Muscle layer of duodenum (tissue), 2 donors: ENCODE measurements around the gene SPATA31A5.
"Not testable (repeated sequence)": the region's sequence is repeated elsewhere in the genome, so short reads cannot be mapped to it uniquely, and the experiment has no call there.

ENCODE experiments used
- H3K27ac ChIP-seq: one replicate; pipeline ENCODE4 v1.7.0; 2013; ENCODE audit warnings: mild to moderate bottlenecking, low read length
- H3K27me3 ChIP-seq: one replicate; pipeline ENCODE4 v1.7.0; 2013; ENCODE audit warnings: low read depth, mild to moderate bottlenecking, control low read depth, low read length
- H3K36me3 ChIP-seq, 2 donors: one replicate each; pipeline ENCODE4 v1.7.0; 2013; ENCODE audit warnings: low read length in 2 of 2, control low read depth in 1 of 2, mild to moderate bottlenecking in 1 of 2; ENCODE audit not compliant: insufficient read depth in 2 of 2, control insufficient read depth in 1 of 2
- H3K4me1 ChIP-seq, 2 donors: one replicate each; pipeline ENCODE4 v1.7.0; 2013; ENCODE audit warnings: low read length in 2 of 2, mild to moderate bottlenecking in 2 of 2, control low read depth in 1 of 2, moderate library complexity in 1 of 2; ENCODE audit not compliant: insufficient read depth in 2 of 2, control insufficient read depth in 1 of 2
- H3K4me3 ChIP-seq, 2 donors: one replicate each; pipeline ENCODE4 v1.7.0; 2013; ENCODE audit warnings: low read length in 2 of 2, low read depth in 1 of 2, mild to moderate bottlenecking in 1 of 2
- H3K9me3 ChIP-seq, 2 donors: one replicate each; pipeline ENCODE4 v1.7.0; 2013; ENCODE audit warnings: low read length in 2 of 2, control low read depth in 1 of 2, mild to moderate bottlenecking in 1 of 2; ENCODE audit not compliant: control insufficient read depth in 1 of 2
- donor health status: healthy.

SPATA31A5 gene

DNA sequence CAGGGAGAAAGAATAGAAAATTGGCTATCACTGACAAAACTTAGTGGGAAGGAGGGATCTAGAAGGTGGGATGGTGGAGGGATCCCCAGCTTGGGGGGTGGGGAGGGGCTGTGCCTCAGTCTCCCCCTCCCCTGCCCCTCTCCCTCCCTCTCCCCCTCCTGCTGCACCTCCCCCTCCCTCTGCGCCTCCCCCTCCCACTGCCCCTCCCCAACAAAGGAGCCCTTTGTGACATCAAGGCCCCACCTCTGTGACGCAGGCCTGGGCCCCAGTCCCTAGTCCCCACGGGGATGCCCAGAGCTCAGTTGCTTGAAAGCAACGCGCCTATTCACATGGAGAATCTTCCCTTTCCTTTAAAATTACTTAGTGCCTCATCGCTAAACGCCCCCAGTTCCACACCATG lies at the start of gene SPATA31A5:
SPATA31A5 (plus strand) TSS at position 301 of the 400 bp plus-strand sequence; CDS start at position 330, 29 bp downstream.
- H3K4me1 ChIP-seq, H3K27ac ChIP-seq, H3K27me3 ChIP-seq, H3K36me3 ChIP-seq, H3K9me3 ChIP-seq, H3K4me3 ChIP-seq: not testable (repeated sequence)

DNA sequence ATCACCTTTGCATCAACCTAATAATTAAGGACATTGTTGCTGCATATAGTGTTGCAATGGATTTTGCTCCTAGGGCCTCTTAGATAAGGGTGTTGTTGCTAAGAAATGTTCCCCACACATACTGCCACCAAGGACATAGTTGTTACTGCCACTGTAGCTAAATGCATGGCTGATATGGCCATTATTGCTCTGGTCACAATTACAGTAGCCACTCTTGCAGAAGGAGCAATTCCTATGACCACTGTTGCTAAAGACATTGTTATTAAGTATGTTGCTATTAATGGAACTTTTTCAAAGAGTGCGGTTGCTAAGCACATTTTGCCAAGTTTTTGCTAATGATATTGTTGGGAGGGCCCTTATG lies 48.8 kb downstream of the SPATA31A5 start:
- not testable (repeated sequence) for H3K27ac ChIP-seq, H3K27me3 ChIP-seq, H3K4me1 ChIP-seq, H3K4me3 ChIP-seq, H3K9me3 ChIP-seq, H3K36me3 ChIP-seq

DNA sequence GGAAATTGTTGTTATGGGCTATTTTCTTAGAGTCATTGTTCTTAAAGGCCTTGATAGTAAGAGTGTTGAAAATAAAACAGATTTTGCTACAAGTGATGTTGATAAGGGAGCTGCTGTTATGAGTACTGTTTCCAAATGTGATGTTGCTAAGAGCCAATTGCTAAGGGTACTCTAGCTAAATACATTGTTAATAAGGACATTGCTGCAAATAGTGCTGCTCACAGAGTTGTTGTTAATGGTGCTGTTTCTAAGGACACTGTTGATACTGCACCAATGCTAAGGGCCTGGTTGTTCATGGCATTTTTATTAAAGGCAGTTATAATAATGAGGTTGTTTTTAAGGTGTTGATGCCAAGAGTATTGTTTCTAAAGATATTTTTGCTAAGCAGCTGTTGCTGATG lies 52.2 kb downstream of the SPATA31A5 start:
- not testable (repeated sequence) for H3K4me1 ChIP-seq, H3K9me3 ChIP-seq, H3K27ac ChIP-seq, H3K36me3 ChIP-seq, H3K4me3 ChIP-seq, H3K27me3 ChIP-seq
